ENCODE results near the gene SYNDIG1. TPM values are rescaled to one million over a fixed set of nuclear protein-coding genes. Genes with fewer than 3 reads are reported as not detected.

Gene SYNDIG1
- total RNA-seq, 4 donors from 2014 or later: 0.51 to 3.4 (median 2.8) TPM; not detected in 1

DNA sequence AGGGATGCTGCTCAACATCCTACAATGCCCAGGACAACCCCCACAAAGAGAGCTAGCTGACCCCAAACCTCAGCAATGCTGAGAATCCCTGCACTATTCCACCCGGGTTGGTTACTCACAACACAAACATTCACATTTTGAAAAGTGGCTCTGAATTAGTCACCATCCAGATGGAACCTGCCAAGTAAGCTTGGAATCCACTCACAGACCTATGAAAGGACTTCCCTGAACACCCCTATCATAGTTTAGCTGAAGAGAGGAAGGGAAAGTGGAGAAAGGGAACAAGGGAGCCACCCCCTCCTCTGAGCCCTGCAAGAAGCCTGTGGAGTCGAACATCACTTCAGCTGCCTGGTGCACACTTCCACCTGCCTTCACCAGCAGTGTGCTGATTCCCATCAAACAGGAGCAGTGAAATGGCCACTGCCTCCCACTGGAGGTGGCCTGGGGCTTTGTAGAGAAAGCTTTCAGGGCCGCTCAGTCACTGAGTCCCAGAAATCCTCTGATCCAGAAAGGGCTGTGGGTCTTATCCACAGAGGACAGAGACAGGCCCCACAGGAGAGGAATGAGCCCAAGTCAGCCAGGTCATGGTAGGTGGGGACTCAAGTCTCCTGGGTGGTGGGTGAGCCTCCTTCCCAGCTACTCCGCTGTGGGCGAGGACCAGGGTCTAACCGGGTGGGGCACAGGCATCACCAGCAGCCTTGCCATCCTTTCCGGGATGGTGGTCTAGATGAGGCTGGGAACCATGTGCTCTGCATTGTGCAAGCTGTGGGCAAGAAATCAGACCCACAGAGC, 203.7 kb downstream of the SYNDIG1 start:
- TF ChIP-seq, protein P1, sequence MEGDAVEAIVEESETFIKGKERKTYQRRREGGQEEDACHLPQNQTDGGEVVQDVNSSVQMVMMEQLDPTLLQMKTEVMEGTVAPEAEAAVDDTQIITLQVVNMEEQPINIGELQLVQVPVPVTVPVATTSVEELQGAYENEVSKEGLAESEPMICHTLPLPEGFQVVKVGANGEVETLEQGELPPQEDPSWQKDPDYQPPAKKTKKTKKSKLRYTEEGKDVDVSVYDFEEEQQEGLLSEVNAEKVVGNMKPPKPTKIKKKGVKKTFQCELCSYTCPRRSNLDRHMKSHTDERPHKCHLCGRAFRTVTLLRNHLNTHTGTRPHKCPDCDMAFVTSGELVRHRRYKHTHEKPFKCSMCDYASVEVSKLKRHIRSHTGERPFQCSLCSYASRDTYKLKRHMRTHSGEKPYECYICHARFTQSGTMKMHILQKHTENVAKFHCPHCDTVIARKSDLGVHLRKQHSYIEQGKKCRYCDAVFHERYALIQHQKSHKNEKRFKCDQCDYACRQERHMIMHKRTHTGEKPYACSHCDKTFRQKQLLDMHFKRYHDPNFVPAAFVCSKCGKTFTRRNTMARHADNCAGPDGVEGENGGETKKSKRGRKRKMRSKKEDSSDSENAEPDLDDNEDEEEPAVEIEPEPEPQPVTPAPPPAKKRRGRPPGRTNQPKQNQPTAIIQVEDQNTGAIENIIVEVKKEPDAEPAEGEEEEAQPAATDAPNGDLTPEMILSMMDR (IDR thresholded peaks at IDR 0.05): no peak
- no peak for TF ChIP-seq POLR2A (IDR thresholded peaks at IDR 0.05)
- Histone ChIP-seq H3K9me3 (no peaks in the 10 kb centered on the region), H3K27me3 (no peaks in the 10 kb centered on the region), H3K36me3 (no peaks in the 10 kb centered on the region), H3K27ac (no peak overlapping the region), H3K4me1 (no peaks in the 10 kb centered on the region), H3K4me3 (no peak overlapping the region)
- DNase-seq: no peak
- intact Hi-C loops (cut with DNase I; ENCODE audit: low total_unique reads): no loop called here

DNA sequence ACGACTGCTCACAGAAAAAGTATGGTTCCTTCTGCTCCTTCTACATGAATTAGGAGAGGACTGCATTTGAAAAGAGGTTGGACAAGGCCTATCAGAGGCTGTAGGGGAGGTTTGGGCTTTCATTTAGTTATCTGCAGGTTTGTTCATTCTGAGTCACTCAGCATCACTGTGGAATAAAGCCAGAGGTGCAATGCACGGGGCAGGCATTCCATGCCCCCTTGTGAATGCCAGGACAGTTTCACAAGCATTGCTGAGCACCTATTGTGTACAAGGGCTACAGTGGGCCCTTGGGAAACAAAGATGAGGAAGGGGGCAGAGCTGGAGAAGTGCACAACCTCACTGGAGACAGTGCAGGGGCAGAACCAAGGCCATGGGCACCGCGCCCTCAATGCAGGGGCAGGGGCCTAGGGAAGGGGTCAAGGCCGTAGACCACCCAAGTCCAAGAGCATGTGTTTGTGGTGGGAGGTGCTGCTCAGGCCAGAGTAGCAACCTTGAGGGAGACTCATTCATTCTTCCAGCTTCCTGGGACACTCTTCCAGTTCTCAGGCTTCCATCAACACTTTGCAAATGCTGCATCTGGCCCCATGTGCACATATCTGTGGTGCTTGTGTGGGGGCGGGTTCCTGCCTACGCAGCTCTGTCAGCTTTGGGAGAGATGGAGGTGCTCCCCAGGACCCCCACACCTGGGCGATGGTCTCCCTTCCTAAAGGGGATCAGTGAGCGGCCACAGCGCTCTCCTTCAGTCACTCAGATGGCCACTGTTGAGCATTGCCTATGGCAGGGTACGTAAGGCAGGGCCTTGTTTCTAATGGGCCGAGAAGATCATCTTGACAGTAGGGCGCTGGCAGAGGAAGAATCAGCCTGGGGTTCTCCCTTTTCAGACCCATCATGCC, 204.5 kb downstream of the SYNDIG1 start:
- TF ChIP-seq, protein P1 (IDR thresholded peaks at IDR 0.05): no peak
- Histone ChIP-seq H3K27ac (no peak overlapping the region), H3K36me3 (no peaks in the 10 kb centered on the region), H3K4me1 (no peaks in the 10 kb centered on the region), H3K9me3 (no peaks in the 10 kb centered on the region), H3K27me3 (no peaks in the 10 kb centered on the region), H3K4me3 (no peak overlapping the region)
- intact Hi-C loops (cut with DNase I; ENCODE audit: low total_unique reads): no loop called here
- DNase-seq: no peak

DNA sequence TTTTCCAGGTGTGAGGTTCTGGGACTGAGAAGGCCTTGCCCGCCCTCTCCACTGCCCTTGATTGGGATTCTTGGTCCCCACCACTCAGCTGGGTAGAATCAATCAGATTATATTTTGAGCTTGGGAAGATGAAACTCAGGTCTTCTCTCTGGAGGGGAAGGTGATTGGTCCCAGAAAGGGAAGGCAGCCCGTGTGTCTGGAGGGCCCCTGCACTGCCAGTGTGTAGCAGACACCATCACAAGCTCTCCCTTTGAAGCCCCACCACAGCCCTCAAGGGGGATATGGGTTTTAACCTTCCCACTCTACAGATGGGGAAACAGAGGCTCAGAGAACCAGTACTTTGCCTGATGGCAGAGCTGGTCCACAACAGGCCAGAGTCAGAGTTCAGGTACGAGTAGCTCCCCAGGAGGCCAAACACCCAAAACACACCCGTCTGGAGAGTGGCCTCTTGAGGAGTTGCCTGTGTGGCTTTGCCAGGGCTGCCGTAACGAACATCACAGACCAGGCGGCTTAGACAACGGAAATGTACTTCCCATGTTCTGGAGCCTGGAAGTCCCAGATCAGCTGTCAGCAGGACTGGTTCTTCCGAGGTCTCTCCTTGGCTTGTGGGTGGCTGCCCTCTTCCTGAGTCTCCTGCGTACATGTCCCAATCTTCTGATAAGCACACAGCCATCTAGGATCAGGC, 205.6 kb downstream of the SYNDIG1 start:
- Histone ChIP-seq H3K4me1 (no peaks in the 10 kb centered on the region), H3K36me3 (no peaks in the 10 kb centered on the region), H3K4me3 (no peak overlapping the region), H3K27me3 (no peaks in the 10 kb centered on the region), H3K27ac (no peak overlapping the region), H3K9me3 (no peaks in the 10 kb centered on the region)
- DNase-seq: no peak
- intact Hi-C loops (cut with DNase I; ENCODE audit: low total_unique reads): no loop called here
- TF ChIP-seq, protein P1 (IDR thresholded peaks at IDR 0.05): no peak
- no peak for TF ChIP-seq POLR2A (IDR thresholded peaks at IDR 0.05)

DNA sequence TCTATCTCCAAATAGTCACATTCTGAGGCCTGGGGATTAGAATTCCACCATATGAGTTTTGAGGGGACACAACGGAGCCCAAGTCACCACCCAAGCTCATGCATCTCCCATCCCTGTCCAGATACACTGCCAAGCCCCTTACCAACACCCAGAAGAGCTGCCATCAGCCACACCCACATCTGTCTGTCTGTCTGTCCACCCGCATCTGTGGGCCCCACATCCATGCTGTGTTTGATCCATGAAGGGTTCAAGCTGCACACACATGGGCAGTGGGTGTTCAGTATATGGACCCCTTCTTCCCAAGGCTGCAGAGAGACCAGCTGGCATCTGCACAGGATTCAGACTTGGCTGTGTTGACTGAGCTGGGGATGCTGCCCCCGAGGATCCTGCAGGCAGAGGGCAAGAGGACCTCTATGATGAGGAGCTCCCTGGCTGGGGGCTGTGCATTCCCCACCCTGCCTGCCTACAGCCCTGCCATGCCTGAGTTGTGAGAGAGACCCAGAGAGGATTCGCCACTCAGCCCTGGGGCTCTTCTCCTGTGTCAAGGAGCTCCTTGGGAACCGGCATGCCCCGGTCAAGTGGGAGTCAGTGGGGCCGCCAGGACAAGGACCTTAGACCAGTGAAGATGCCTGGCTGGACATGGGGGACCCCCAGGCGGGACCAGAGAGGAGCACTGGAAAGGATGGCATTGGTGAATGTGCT, 206.4 kb downstream of the SYNDIG1 start:
- Histone ChIP-seq H3K4me3 (no peak overlapping the region), H3K9me3 (no peaks in the 10 kb centered on the region), H3K27me3 (no peaks in the 10 kb centered on the region), H3K4me1 (no peaks in the 10 kb centered on the region), H3K27ac (no peak overlapping the region), H3K36me3 (no peaks in the 10 kb centered on the region)
- intact Hi-C loops (cut with DNase I; ENCODE audit: low total_unique reads): no loop called here
- TF ChIP-seq, protein P1 (IDR thresholded peaks at IDR 0.05): no peak
- no peak for TF ChIP-seq POLR2A (IDR thresholded peaks at IDR 0.05)
- no peak for DNase-seq

Data from uterus (tissue), 4 donors.